ENCODE data around the gene CDRT4.

CDRT4 gene

GRCh38 chr17:15498107-15498506 is 30.7 kb upstream of the CDRT4 start:
- Histone ChIP-seq H3K79me2 (ENCODE audit: control insufficient read depth, low read length) (no peaks in the 10 kb centered on the region), H3K4me2 (ENCODE audit: low read length) (no peak overlapping the region)
- TF ChIP-seq CTCF (IDR thresholded peaks at IDR 0.05; ENCODE audit: low read depth, low read length, poor library complexity, severe bottlenecking): no peak

GRCh38 chr17:15496735-15497670 is 29.6 kb upstream of the CDRT4 start:
- H3F3A ChIP-seq (ENCODE audit: control insufficient read depth, insufficient read depth): no peaks in the 10 kb centered on the region
- H3K4me3 ChIP-seq (ENCODE audit: low read length): no peak overlapping the region
- H3K9me3 ChIP-seq (ENCODE audit: control insufficient read depth, insufficient read depth, low read length): no peaks in the 10 kb centered on the region
- H3K4me1 ChIP-seq (ENCODE audit: control insufficient read depth, low read length): no peaks in the 10 kb centered on the region
- H3K36me3 ChIP-seq (ENCODE audit: control insufficient read depth, low read length): no peaks in the 10 kb centered on the region
- no peak overlapping the region for H3K27ac ChIP-seq (ENCODE audit: low read depth, low read length)
- no peaks in the 10 kb centered on the region for H3K79me2 ChIP-seq (ENCODE audit: control insufficient read depth, low read length)
- no peak overlapping the region for H3K4me2 ChIP-seq (ENCODE audit: low read length)
- no peak for TF ChIP-seq EZH2phosphoT487 (IDR thresholded peaks at IDR 0.05; ENCODE audit: borderline replicate concordance, low read length)
- H4K20me1 ChIP-seq (ENCODE audit: control insufficient read depth, insufficient read depth, low read depth, low read length): no peaks in the 10 kb centered on the region
- H3K9me2 ChIP-seq (replicated peaks; ENCODE audit: control insufficient read depth, low read length): no peaks in the 10 kb centered on the region
- H3K27me3 ChIP-seq (ENCODE audit: control insufficient read depth, low read length): no peaks in the 10 kb centered on the region

More at GRCh38 chr17:15498107-15498506, 30.7 kb upstream of the CDRT4 start:
- no peaks in the 10 kb centered on the region for H3K9me3 ChIP-seq (ENCODE audit: control insufficient read depth, insufficient read depth, low read length)
- no peaks in the 10 kb centered on the region for H3K27me3 ChIP-seq (ENCODE audit: control insufficient read depth, low read length)
- no peak overlapping the region for H3K4me3 ChIP-seq (ENCODE audit: low read length)
- no peaks in the 10 kb centered on the region for H3K9me2 ChIP-seq (replicated peaks; ENCODE audit: control insufficient read depth, low read length)
- no peaks in the 10 kb centered on the region for H4K20me1 ChIP-seq (ENCODE audit: control insufficient read depth, insufficient read depth, low read depth, low read length)
- no peaks in the 10 kb centered on the region for H3K36me3 ChIP-seq (ENCODE audit: control insufficient read depth, low read length)
- no peaks in the 10 kb centered on the region for H3F3A ChIP-seq (ENCODE audit: control insufficient read depth, insufficient read depth)
- no peak overlapping the region for H3K27ac ChIP-seq (ENCODE audit: low read depth, low read length)
- H3K4me1 ChIP-seq (ENCODE audit: control insufficient read depth, low read length): peaks cover 6% of the 10 kb centered on the region

GRCh38 chr17:15494821-15495220 is 27.4 kb upstream of the CDRT4 start:
- Histone ChIP-seq H4K20me1 (ENCODE audit: control insufficient read depth, insufficient read depth, low read depth, low read length) (no peaks in the 10 kb centered on the region), H3K4me1 (ENCODE audit: control insufficient read depth, low read length) (no peaks in the 10 kb centered on the region), H3K36me3 (ENCODE audit: control insufficient read depth, low read length) (no peaks in the 10 kb centered on the region), H3K79me2 (ENCODE audit: control insufficient read depth, low read length) (no peaks in the 10 kb centered on the region), H3K9me3 (ENCODE audit: control insufficient read depth, insufficient read depth, low read length) (no peaks in the 10 kb centered on the region), H3F3A (ENCODE audit: control insufficient read depth, insufficient read depth) (no peaks in the 10 kb centered on the region), H3K27me3 (ENCODE audit: control insufficient read depth, low read length) (no peaks in the 10 kb centered on the region), H3K4me2 (ENCODE audit: low read length) (no peak overlapping the region), H3K9me2 (replicated peaks; ENCODE audit: control insufficient read depth, low read length) (no peaks in the 10 kb centered on the region), H3K27ac (ENCODE audit: low read depth, low read length) (no peak overlapping the region), H3K4me3 (ENCODE audit: low read length) (no peak overlapping the region)
- TF ChIP-seq CTCF (IDR thresholded peaks at IDR 0.05; ENCODE audit: low read depth, low read length, poor library complexity, severe bottlenecking): no peak
- TF ChIP-seq EZH2phosphoT487 (IDR thresholded peaks at IDR 0.05; ENCODE audit: borderline replicate concordance, low read length): no peak

GRCh38 chr17:15493693-15494035 is 26.2 kb upstream of the CDRT4 start:
- Histone ChIP-seq H3K4me1 (ENCODE audit: control insufficient read depth, low read length) (no peaks in the 10 kb centered on the region), H3F3A (ENCODE audit: control insufficient read depth, insufficient read depth) (no peaks in the 10 kb centered on the region), H3K4me3 (ENCODE audit: low read length) (no peak overlapping the region), H3K27ac (ENCODE audit: low read depth, low read length) (no peak overlapping the region), H3K79me2 (ENCODE audit: control insufficient read depth, low read length) (no peaks in the 10 kb centered on the region), H4K20me1 (ENCODE audit: control insufficient read depth, insufficient read depth, low read depth, low read length) (no peaks in the 10 kb centered on the region), H3K27me3 (ENCODE audit: control insufficient read depth, low read length) (no peaks in the 10 kb centered on the region), H3K36me3 (ENCODE audit: control insufficient read depth, low read length) (no peaks in the 10 kb centered on the region), H3K4me2 (ENCODE audit: low read length) (no peak overlapping the region), H3K9me2 (replicated peaks; ENCODE audit: control insufficient read depth, low read length) (no peaks in the 10 kb centered on the region), H3K9me3 (ENCODE audit: control insufficient read depth, insufficient read depth, low read length) (no peaks in the 10 kb centered on the region)
- no peak for TF ChIP-seq EZH2phosphoT487 (IDR thresholded peaks at IDR 0.05; ENCODE audit: borderline replicate concordance, low read length)
- TF ChIP-seq CTCF (IDR thresholded peaks at IDR 0.05; ENCODE audit: low read depth, low read length, poor library complexity, severe bottlenecking): no peak
